Activated CD8-positive, alpha-beta memory T cell treated with anti-CD3 and anti-CD28 coated beads, Interleukin-2, amount 10 ng/mL, durations not matched to agents 7 days and 5 days (primary cell): ENCODE results near the gene TARDBP. TPM values are rescaled to one million over a fixed set of nuclear protein-coding genes. Genes with fewer than 3 reads are reported as not detected.
A peak's percentile ranks its signal among the peaks of the same experiment; 100 is the strongest.
"Not testable (repeated sequence)": the region's sequence is repeated elsewhere in the genome, so short reads cannot be mapped to it uniquely, and the experiment has no call there.

Source experiments
- ATAC-seq: fragments of 150-1000 bp; cut with Tn5 transposase; one replicate; pipeline ENCODE4 v1.10.0; 2021; ENCODE audit warnings: moderate library complexity
- CTCF ChIA-PET: fragments of 350-600 bp; sonication (Branson Sonifier 250); formaldehyde crosslinking; loops from one replicate; lab custom pipeline; 2021; ENCODE audit warnings: antibody characterized with exemption; lab: Charles Lee
- DNase-seq: peaks from one replicate; pipeline ENCODE4 v3.0.0-alpha.2; 2020
- H3K27ac Mint-ChIP-seq: one replicate; pipeline ENCODE4 v1.8.0; 2021; ENCODE audit warnings: mild to moderate bottlenecking, mixed read lengths
- H3K27me3 Mint-ChIP-seq: one replicate; pipeline ENCODE4 v1.8.0; 2021; ENCODE audit warnings: mixed read lengths
- H3K36me3 Mint-ChIP-seq: one replicate; pipeline ENCODE4 v1.8.0; 2021; ENCODE audit warnings: mild to moderate bottlenecking, mixed read lengths
- H3K4me1 Mint-ChIP-seq: one replicate; pipeline ENCODE4 v1.8.0; 2021; ENCODE audit warnings: mixed read lengths
- H3K4me3 Mint-ChIP-seq: one replicate; pipeline ENCODE4 v1.8.0; 2021; ENCODE audit warnings: mild to moderate bottlenecking, moderate library complexity, mixed read lengths
- H3K9me3 Mint-ChIP-seq: one replicate; pipeline ENCODE4 v1.8.0; 2022; ENCODE audit warnings: low read depth, mixed read lengths
- total RNA-seq, 2 experiments: library from RNA; stranded (reverse); gene quantifications; one replicate each; pipeline ENCODE4 v1.2.3, GENCODE V29; 2021

TARDBP gene
- total RNA-seq, 2 experiments from 2014 or later: 175 to 184 TPM

- peaks cover 22% of the 10 kb centered on the region for H3K4me1 Mint-ChIP-seq
- peaks cover 50% of the 10 kb centered on the region for H3K36me3 Mint-ChIP-seq
- no peaks in the 10 kb centered on the region for H3K27me3 Mint-ChIP-seq
- peak overlapping the region; percentile 58 for H3K27ac Mint-ChIP-seq
- no peak overlapping the region for H3K4me3 Mint-ChIP-seq
- no peaks in the 10 kb centered on the region for H3K9me3 Mint-ChIP-seq
- ATAC-seq: no peak
- DNase-seq: no peak
- CTCF ChIA-PET: interaction anchor here (2.4 kb wide), 1 partner anchor 13 kb away, joined by 7 read pairs; no protein-coding TSS in a partner anchor
Observed at GRCh38 chr1:11024154-11024873, 11.9 kb downstream of the TARDBP start.

GRCh38 chr1:11024874-11025203 is 12.4 kb downstream of the TARDBP start:
- Mint-ChIP-seq H3K9me3 (no peaks in the 10 kb centered on the region), H3K4me1 (peaks cover 22% of the 10 kb centered on the region), H3K27me3 (no peaks in the 10 kb centered on the region), H3K27ac (no peak overlapping the region), H3K36me3 (peaks cover 48% of the 10 kb centered on the region), H3K4me3 (no peak overlapping the region)
- DNase-seq: no peak
- no peak for ATAC-seq
- CTCF ChIA-PET: interaction anchor here (2.4 kb wide), 1 partner anchor 13 kb away, joined by 7 read pairs; no protein-coding TSS in a partner anchor

- no peaks in the 10 kb centered on the region for H3K27me3 Mint-ChIP-seq
- H3K9me3 Mint-ChIP-seq: no peaks in the 10 kb centered on the region
- no peak for ATAC-seq
- H3K36me3 Mint-ChIP-seq: peaks cover 43% of the 10 kb centered on the region
- CTCF ChIA-PET: interaction anchor here (2.4 kb wide), 1 partner anchor 12 kb away, joined by 7 read pairs; no protein-coding TSS in a partner anchor
- no peak overlapping the region for H3K27ac Mint-ChIP-seq
- DNase-seq: no peak
- H3K4me1 Mint-ChIP-seq: peaks cover 19% of the 10 kb centered on the region
- no peak overlapping the region for H3K4me3 Mint-ChIP-seq
Observed at GRCh38 chr1:11025618-11026017, 13.2 kb downstream of the TARDBP start.

- Mint-ChIP-seq H3K36me3 (peaks cover 41% of the 10 kb centered on the region), H3K27ac (no peak overlapping the region)
- CTCF ChIA-PET: no interaction called here
Observed at GRCh38 chr1:11026052-11026451, 13.6 kb downstream of the TARDBP start.

GRCh38 chr1:11026903-11027302 is 14.4 kb downstream of the TARDBP start:
- ATAC-seq: no peak
- Mint-ChIP-seq H3K27ac (no peak overlapping the region), H3K27me3 (no peaks in the 10 kb centered on the region)

More at GRCh38 chr1:11026052-11026451, 13.6 kb downstream of the TARDBP start:
- Mint-ChIP-seq H3K4me1 (peaks cover 19% of the 10 kb centered on the region), H3K27me3 (no peaks in the 10 kb centered on the region), H3K4me3 (no peak overlapping the region), H3K9me3 (no peaks in the 10 kb centered on the region)
- DNase-seq: no peak
- no peak for ATAC-seq

GRCh38 chr1:11027316-11027715 is 14.9 kb downstream of the TARDBP start:
- H3K4me3 Mint-ChIP-seq: no peak overlapping the region
- no peak overlapping the region for H3K27ac Mint-ChIP-seq
- no peaks in the 10 kb centered on the region for H3K9me3 Mint-ChIP-seq
- H3K36me3 Mint-ChIP-seq: peaks cover 29% of the 10 kb centered on the region
- no peak for DNase-seq
- peaks cover 17% of the 10 kb centered on the region for H3K4me1 Mint-ChIP-seq
- CTCF ChIA-PET: interaction anchor here (1.6 kb wide), 1 partner anchor 10 kb away, joined by 6 read pairs; no protein-coding TSS in a partner anchor
- no peaks in the 10 kb centered on the region for H3K27me3 Mint-ChIP-seq
- ATAC-seq: no peak

More at GRCh38 chr1:11026903-11027302, 14.4 kb downstream of the TARDBP start:
- Mint-ChIP-seq H3K9me3 (no peaks in the 10 kb centered on the region), H3K36me3 (peaks cover 33% of the 10 kb centered on the region), H3K4me1 (peaks cover 18% of the 10 kb centered on the region), H3K4me3 (no peak overlapping the region)
- DNase-seq: no peak
- CTCF ChIA-PET: interaction anchor here (1.6 kb wide), 1 partner anchor 11 kb away, joined by 6 read pairs; no protein-coding TSS in a partner anchor

- Mint-ChIP-seq H3K4me3 (no peak overlapping the region), H3K9me3 (no peaks in the 10 kb centered on the region), H3K27ac (no peak overlapping the region), H3K27me3 (no peaks in the 10 kb centered on the region), H3K36me3 (peaks cover 24% of the 10 kb centered on the region), H3K4me1 (peaks cover 14% of the 10 kb centered on the region)
- ATAC-seq (no peak), DNase-seq (no peak)
- CTCF ChIA-PET: interaction anchor here (1.6 kb wide), 1 partner anchor 10 kb away, joined by 6 read pairs; no protein-coding TSS in a partner anchor
Observed at GRCh38 chr1:11028018-11028417, 15.6 kb downstream of the TARDBP start.

GRCh38 chr1:11030865-11031264 is 18.4 kb downstream of the TARDBP start:
- H3K27me3 Mint-ChIP-seq: no peaks in the 10 kb centered on the region
- DNase-seq (no peak), ATAC-seq (no peak)
- H3K9me3 Mint-ChIP-seq: no peaks in the 10 kb centered on the region
- H3K4me1 Mint-ChIP-seq: no peaks in the 10 kb centered on the region
- peaks cover 5% of the 10 kb centered on the region for H3K36me3 Mint-ChIP-seq
- H3K4me3 Mint-ChIP-seq: no peak overlapping the region
- CTCF ChIA-PET: interaction anchor here (0.7 to 2.2 kb wide), 2 partner anchors 210 to 615 kb away, joined by 3 to 8 read pairs; no protein-coding TSS in a partner anchor
- no peak overlapping the region for H3K27ac Mint-ChIP-seq

GRCh38 chr1:11031624-11032262 is 19.3 kb downstream of the TARDBP start:
- H3K27ac Mint-ChIP-seq: no peak overlapping the region
- H3K27me3 Mint-ChIP-seq: no peaks in the 10 kb centered on the region
- no peaks in the 10 kb centered on the region for H3K4me1 Mint-ChIP-seq
- ATAC-seq (peak; percentile 23), DNase-seq (no peak)
- H3K4me3 Mint-ChIP-seq: no peak overlapping the region
- H3K9me3 Mint-ChIP-seq: no peaks in the 10 kb centered on the region
- CTCF ChIA-PET: interaction anchor here (0.7 to 2.2 kb wide), 3 partner anchors 31 to 614 kb away, joined by 3 to 8 read pairs (median 3); no protein-coding TSS in a partner anchor
- peaks cover 5% of the 10 kb centered on the region for H3K36me3 Mint-ChIP-seq

- not testable (repeated sequence) for H3K4me1 Mint-ChIP-seq, DNase-seq, H3K36me3 Mint-ChIP-seq, ATAC-seq, H3K27me3 Mint-ChIP-seq, H3K9me3 Mint-ChIP-seq, H3K4me3 Mint-ChIP-seq, H3K27ac Mint-ChIP-seq
- CTCF ChIA-PET: interaction anchor here (0.6 to 4.8 kb wide), 72 partner anchors 8 to 792 kb away, joined by 3 to 93 read pairs (median 4); partner anchors contain the start of genes EXOSC10, FBXO6, MTOR and SRM
Observed at GRCh38 chr1:11037019-11037739, 24.7 kb downstream of the TARDBP start.

GRCh38 chr1:11037740-11038182 is 25.3 kb downstream of the TARDBP start:
- CTCF ChIA-PET: interaction anchor here (0.6 to 4.8 kb wide), 77 partner anchors 8 to 791 kb away, joined by 3 to 93 read pairs (median 4); partner anchors contain the start of genes EXOSC10, FBXO6, MTOR and SRM
- peaks cover 9% of the 10 kb centered on the region for H3K4me1 Mint-ChIP-seq
- H3K36me3 Mint-ChIP-seq: no peaks in the 10 kb centered on the region
- DNase-seq (peak; percentile 92), ATAC-seq (peak; percentile 97)
- H3K4me3 Mint-ChIP-seq: no peak overlapping the region
- H3K27ac Mint-ChIP-seq: no peak overlapping the region
- no peaks in the 10 kb centered on the region for H3K9me3 Mint-ChIP-seq
- peaks cover 5% of the 10 kb centered on the region for H3K27me3 Mint-ChIP-seq

GRCh38 chr1:11039351-11040104 is 27.1 kb downstream of the TARDBP start:
- no peaks in the 10 kb centered on the region for H3K36me3 Mint-ChIP-seq
- DNase-seq: no peak
- ATAC-seq: no peak
- peaks cover 5% of the 10 kb centered on the region for H3K27me3 Mint-ChIP-seq
- H3K9me3 Mint-ChIP-seq: no peaks in the 10 kb centered on the region
- CTCF ChIA-PET: interaction anchor here (1.0 to 4.8 kb wide), 8 partner anchors 11 to 603 kb away, joined by 3 to 93 read pairs (median 16); partner anchors contain the start of genes EXOSC10 and TARDBP
- no peak overlapping the region for H3K4me3 Mint-ChIP-seq
- H3K27ac Mint-ChIP-seq: no peak overlapping the region
- peaks cover 9% of the 10 kb centered on the region for H3K4me1 Mint-ChIP-seq
